HK-2 (cell line): Measurements from ENCODE around the gene THSD7B.

Source experiments
- DNase-seq: peaks from one replicate; pipeline ENCODE4 v3.0.0-alpha.2; 2018; ENCODE audit not compliant: unreplicated experiment

The THSD7B gene

DNA sequence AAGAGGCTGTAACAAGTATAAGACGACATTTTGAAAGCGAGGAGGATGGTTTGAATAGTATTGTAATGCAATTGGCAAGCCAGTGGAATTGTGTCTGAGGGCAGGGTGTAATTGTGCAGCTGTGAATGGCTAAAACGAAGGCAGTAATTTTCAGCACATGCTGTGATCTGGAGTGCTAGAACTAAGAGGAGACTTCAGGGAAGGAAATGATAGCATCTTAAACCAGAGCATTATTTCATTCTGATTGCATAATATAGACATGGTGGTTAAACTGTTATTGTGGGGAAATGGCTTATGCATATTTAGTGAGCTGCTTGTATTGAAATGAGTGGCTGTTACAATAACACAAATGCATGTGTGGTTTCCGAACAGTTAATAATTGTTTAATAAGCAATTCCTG is 36.3 kb downstream of the THSD7B start:
- no peak for DNase-seq

- DNase-seq, result no peak
Measured at GRCh38 chr2:136809998-136810397, 44.7 kb downstream of the THSD7B start.

DNA sequence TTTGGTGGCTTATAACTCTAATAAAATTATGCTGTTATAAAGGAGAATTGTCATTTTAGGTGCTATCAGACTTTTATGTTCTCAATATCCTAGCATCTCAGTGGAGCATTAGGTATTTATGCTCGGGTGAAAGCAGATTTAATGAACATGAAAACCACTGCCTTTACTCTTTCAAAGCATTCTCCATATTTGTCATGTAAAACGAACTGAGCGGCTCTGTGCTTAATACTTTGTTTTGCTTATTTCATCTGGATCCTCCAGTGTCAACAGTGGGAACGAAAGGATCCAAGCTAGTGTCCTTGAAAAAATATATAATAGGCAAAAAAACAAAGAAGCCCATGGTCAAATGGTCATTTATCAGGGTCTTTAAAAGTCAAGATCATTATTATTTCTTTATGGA is 53.5 kb downstream of the THSD7B start:
- no peak for DNase-seq

DNA sequence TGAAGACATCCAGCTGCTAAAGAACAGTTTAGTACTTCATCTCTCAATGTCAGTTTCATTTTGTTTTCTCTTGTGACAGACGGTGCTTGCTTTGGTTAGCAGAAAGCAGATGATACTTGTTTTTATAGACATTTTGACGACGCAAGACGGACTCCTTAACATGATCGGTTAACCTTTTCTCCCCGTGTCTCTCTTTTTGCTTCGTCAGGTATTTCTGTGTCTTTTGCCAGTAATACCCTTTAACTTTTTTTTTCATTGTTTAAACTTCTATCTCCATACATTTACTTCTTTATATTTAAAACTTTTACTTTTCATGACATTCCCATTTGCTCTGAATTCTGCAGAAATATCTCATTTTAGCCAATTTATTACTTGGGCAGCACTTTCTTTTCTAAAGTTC is 57.9 kb downstream of the THSD7B start:
- DNase-seq, result no peak

DNA sequence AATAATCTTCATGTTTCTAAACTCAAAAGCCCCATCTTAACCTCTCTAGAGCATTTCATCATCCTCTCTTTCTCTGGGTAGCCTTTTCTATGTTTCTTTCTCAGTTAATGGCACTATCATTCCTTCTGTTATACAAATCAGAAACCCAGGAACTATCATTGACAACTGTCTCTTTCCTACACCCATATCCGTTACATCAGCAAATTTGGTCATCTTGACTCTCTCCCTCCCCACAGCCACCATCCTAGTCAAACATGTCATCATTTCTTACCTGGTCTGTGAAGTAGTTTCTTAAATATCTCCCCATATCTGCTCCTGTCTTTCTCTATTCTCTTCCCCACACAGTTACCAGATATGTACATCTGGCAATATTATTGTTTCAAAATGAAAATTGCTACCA is 62.8 kb downstream of the THSD7B start:
- DNase-seq, result no peak

- DNase-seq, result no peak
Measured at GRCh38 chr2:136828774-136829173, 63.4 kb downstream of the THSD7B start.

DNA sequence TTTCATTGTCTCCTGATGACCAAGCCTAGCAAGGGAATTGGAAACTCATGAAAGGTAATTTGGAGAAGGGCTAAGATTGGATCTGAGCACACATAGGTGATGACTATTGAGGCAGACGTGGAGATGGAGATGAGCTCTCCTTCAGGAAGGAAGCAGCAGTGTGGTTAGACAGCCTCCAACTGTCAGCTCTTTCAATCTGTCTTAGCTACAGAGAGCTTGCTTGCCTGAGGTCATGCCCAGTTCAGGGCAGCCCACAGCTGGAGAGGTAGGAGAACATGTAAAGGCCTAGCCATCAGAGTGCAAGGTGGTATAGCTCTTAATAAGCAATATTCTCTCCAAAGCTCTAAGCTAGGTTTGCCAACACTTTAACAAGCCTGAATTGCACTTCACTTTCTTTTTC is 79.2 kb downstream of the THSD7B start:
- DNase-seq, result no peak

DNA sequence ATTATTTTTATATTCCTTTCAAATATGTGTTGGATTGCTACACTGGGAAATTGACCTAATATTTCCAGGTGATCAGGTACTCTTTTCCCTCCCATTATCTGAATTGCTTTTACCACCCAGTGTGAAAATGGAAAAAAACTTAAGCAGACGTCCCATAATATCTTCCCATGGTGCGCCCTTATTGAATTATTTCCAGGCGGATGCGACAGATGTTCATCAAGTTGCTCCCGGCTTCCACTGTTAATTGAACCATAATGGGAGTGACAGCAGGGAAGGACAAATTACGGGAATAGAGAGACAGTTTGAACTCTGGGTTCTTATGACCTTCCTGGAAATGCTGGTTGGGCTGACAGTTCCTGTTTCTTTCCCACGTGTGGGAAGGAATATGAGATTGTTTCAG is 93.3 kb downstream of the THSD7B start:
- no peak for DNase-seq

DNA sequence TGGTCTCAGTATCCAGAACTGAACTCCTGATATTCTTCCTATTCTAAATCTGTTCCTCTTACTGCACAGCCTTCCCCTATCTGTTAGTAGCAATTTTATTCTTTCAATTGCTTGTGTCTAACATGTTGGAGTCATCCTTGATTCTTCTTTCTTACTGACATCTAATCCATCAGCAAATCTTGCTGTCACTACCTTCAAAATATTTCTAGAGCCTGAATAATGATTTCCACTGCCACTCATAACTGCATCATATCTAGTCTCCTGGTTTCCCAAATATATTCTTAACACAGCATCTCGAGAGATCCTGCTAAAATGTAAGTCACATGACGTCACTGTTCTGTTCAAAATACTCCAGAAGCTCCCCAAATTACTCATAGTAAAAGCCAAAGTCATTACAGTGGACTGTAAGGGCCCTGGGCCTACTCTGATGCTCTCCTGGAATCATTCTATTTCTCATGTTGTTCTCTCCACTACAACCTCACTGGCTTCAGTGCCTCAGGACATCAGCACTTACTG is 95.2 kb downstream of the THSD7B start:
- DNase-seq, result no peak

DNA sequence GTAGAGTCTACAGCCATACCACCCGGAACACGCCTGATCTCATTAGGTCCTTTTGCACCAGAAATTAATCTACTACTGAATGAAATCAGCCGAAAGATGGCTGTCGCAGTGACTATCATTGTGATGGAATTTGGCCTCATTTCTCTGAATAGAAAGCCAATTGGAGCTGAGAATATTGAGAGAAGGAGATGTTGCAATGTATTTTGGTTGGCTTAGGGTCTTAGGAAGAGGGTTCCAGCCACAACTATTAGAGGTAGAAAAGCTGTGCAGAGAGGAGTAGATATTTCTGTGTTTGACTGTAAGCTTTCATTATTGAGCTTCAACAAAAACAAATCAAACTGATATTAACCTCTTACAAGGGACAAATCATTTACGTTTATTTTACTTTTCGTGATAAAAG is 98.1 kb downstream of the THSD7B start:
- no peak for DNase-seq

- no peak for DNase-seq
Measured at GRCh38 chr2:136863874-136864273, 98.5 kb downstream of the THSD7B start.

DNA sequence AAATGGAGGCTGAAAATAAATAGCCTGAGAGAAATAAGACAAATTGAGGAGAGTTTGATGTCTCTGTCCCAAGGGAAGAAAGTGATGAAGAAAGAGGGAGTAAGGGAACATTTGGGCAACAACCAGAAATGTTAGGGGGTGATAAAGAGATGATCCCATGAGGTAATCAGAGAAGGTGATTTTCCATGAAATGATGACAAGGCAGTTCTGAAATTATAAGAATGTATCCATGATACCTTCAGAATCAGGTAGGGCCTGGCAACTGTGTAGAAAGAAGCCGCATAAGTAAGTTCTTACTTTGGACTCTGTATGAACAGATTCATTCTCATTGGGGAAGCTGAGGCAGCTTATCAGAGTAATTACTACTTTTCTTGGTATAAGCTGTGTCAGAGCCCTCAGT is 106.1 kb downstream of the THSD7B start:
- DNase-seq, result no peak

DNA sequence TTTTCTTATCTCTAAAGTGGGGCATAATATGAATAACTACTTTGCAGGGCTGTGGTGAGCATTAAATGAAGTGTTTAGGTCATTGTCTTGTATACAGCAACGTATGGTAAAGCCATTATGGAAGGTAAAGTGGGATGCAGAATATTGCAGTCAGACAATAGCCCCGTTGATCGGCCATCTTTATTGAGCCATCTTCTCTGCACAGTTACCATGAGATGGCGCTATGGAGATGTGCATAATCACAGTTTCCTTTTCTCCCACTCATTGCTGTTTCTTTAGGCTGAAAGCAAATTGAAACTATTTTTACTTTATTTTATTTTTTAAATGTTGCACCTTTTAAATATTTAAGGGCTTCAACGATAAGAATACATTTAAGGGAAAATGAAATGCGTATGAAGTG is 108.9 kb downstream of the THSD7B start:
- peak; percentile 16 for DNase-seq

DNA sequence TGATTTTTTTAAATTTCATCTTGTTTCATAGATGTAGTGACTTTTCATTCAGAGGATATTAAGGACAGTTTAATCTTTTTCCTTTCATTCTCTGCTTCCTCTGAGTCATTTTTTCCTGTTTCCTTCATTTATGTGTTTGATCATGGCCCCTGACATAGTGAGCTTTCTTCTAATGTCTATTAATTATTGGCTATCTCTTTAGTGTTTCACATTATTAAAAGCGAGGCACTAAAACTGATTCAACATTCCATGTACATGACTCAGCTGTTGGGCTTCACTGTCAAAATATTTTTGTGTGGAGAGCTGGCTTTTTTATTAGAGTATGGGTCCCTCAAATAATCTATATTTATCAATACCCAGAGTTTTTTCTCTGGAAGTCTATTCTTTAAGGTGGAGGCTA is 125.8 kb downstream of the THSD7B start:
- no peak for DNase-seq

- no peak for DNase-seq
Measured at GRCh38 chr2:136894007-136894634, 128.8 kb downstream of the THSD7B start.

GRCh38 chr2:136901732-136902131 is 136.4 kb downstream of the THSD7B start:
- no peak for DNase-seq

- no peak for DNase-seq
Measured at GRCh38 chr2:136905779-136906178, 140.4 kb downstream of the THSD7B start.

DNA sequence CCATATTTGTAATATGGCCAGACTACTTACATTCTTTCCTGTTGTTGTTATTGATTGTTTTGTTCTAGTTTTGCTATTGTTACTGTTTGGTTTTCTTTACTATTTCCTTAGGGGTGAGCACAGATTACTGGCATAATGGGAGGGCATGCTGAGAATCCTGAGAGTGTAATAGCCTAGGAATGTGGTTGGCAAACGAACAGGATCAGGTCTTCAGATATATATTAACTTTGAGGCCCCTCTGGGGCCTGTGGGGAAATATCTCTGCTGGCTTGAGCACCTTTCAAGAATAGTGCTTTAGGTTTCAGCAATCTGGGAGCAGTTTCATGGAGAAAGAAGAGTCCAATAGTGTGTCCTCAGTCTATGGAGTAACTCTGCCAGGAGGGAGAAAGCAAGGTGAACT is 144.4 kb downstream of the THSD7B start:
- peak; percentile 63 for DNase-seq

DNA sequence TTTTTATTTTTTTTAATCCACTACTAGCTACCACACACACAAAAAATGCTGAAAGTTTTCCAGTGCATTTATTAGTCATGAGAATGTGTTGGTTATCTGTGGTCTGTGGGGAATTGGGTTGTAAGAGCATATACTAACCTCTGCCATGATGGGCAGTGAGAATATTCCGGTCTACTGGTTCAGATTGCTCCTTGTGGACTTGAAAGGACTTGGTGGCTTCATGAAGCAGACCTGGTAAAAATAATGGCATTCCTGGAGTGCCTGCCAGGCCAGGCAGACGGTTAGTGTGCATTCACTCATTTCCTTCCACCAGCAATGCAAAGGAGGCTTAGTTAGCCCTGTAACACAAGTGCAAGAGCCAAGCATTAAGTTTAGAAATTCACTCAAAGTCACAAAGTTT is 150.8 kb downstream of the THSD7B start:
- DNase-seq, result peak; percentile 37

- no peak for DNase-seq
Measured at GRCh38 chr2:136917411-136917881, 152.1 kb downstream of the THSD7B start.

- no peak for DNase-seq
Measured at GRCh38 chr2:136919682-136920081, 154.3 kb downstream of the THSD7B start.

DNA sequence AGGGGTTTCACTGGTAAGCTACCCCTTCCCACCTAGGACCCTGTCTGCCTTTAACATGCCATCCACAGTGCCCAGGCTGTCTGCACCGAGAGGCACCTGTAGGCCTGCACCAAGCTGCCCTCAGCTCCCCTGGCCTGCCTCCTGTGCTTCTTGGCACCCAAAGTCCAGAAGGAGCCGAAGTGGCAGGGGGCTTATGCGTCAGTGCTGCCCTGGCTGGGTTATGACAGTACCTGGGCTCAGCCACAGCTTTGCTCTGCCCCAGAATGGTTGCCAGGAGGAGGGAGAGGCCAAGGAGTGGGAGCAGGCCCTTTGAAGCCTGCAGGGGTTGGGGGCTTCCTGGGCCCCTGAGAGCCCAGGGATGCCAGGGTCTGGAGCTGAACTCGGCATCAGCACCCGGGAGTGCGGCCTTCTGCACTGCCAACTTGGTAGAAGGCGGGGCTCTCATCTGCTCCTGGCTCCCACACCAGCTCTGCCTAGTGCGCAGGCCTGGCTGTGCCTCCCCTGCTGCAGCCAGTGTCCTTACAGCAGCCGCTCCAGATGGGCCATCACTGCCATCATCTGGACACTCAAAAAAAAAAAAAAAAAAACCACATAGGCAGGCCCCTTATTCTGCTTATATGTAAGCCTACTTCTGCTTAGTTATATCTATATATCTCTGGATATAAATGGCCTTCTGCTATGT is 155.4 kb downstream of the THSD7B start:
- no peak for DNase-seq

DNA sequence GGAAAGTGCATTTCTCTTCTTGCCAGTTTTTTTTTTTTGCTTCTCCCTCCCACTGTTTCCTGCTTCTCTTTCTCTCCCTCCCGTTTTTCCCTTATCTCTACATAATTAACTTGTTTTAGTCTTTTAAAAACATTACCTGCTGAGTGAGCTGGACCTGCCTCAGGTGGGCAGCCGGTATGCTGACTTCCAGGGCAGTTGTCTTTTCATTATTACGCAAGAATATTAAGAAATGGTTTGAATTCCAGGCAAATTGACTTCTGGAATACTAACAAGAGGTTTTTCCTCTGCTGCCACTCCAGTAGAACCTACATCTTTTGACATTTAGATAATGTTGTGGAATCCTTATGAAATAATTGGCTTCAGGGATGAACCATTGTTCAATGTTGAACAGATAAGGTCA is 161.8 kb downstream of the THSD7B start:
- no peak for DNase-seq

GRCh38 chr2:136929531-136929930 is 164.2 kb downstream of the THSD7B start:
- no peak for DNase-seq
